Esophagus squamous epithelium (tissue), 4 donors: ENCODE data around the gene LAMA1.

Experiments used
- POLR2A ChIP-seq, 4 donors: fragments of 450-650 bp; IDR thresholded peaks; one replicate each; pipeline ENCODE4 v1.6.1; 2017; ENCODE audit warnings: antibody characterized with exemption in 4 of 4, mild to moderate bottlenecking in 4 of 4, moderate library complexity in 3 of 4
- TF ChIP-seq, protein P1 (sequence below), 6 experiments: fragments of 450-650 bp in 4 of 6; fragments of 200-600 bp in 2 of 6; sonication (generic) in 2 of 6; IDR thresholded peaks; one replicate each; pipeline ENCODE4 v1.5.1; 2016 to 2019; ENCODE audit warnings: antibody characterized with exemption in 6 of 6, mild to moderate bottlenecking in 4 of 6, moderate library complexity in 4 of 6

DNA sequence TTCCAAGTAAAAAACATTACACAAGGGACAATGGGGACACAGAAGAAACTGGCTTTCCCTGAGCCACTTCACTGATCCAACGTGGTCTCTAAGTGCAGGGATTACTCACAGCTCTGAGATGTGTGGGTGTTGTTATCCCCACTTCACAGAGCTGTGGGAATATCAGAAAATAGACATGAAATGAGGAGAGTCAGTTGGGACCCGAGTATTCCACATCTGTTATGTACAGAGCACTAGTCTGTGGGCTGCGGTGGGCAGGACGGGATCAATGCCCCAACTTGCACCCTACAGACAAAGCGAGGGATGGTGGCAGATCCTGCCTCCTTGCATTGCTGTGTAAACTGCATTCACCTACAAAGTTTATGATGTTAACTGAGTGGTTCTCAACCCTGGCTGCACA, 11.7 kb downstream of the LAMA1 start:
- TF ChIP-seq, protein P1, sequence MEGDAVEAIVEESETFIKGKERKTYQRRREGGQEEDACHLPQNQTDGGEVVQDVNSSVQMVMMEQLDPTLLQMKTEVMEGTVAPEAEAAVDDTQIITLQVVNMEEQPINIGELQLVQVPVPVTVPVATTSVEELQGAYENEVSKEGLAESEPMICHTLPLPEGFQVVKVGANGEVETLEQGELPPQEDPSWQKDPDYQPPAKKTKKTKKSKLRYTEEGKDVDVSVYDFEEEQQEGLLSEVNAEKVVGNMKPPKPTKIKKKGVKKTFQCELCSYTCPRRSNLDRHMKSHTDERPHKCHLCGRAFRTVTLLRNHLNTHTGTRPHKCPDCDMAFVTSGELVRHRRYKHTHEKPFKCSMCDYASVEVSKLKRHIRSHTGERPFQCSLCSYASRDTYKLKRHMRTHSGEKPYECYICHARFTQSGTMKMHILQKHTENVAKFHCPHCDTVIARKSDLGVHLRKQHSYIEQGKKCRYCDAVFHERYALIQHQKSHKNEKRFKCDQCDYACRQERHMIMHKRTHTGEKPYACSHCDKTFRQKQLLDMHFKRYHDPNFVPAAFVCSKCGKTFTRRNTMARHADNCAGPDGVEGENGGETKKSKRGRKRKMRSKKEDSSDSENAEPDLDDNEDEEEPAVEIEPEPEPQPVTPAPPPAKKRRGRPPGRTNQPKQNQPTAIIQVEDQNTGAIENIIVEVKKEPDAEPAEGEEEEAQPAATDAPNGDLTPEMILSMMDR (IDR thresholded peaks at IDR 0.05) = no peak
- no peak for TF ChIP-seq POLR2A (IDR thresholded peaks at IDR 0.05)
